ENCODE measurements around the gene MGAT5.

DNA sequence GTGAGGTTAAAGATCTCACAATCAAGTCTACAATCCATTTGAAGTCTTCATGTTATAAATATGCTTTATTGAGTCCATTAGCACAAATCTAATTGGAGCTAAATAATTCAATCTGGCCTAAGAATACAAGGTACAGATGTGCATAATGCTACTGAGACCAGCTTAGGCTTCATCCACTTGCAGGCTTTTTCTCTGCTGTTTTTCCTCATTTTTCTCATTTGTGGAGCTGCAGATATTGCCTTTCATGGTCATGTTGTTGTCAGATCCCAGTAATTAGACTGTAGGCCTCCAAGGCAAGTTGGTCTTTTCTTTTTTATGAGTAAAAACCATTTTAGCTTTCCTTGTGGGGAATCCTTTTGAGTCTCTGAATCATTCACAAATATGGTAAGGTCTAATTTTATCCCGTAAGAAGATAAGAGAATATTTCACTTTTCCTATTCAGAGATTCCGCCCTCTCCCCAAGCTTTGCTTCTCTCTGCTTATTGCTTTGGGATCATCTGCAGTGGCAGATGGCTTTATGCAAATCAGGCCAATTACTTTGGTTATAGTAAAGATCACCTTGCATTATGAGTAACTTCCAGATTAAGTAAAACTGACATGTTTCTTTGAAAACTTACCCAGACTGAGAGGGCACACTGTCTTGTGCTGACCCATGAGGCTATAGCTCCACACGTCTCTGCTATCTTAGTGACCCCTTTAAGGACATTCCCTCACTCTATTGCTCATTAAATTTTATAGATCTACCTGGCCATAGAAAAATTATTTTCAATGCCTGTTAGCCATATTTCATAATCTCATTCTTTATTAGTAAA is 80.9 kb downstream of the MGAT5 start:
- no peak for TF ChIP-seq POLR2A (IDR thresholded peaks at IDR 0.05)
- TF ChIP-seq, protein P1, sequence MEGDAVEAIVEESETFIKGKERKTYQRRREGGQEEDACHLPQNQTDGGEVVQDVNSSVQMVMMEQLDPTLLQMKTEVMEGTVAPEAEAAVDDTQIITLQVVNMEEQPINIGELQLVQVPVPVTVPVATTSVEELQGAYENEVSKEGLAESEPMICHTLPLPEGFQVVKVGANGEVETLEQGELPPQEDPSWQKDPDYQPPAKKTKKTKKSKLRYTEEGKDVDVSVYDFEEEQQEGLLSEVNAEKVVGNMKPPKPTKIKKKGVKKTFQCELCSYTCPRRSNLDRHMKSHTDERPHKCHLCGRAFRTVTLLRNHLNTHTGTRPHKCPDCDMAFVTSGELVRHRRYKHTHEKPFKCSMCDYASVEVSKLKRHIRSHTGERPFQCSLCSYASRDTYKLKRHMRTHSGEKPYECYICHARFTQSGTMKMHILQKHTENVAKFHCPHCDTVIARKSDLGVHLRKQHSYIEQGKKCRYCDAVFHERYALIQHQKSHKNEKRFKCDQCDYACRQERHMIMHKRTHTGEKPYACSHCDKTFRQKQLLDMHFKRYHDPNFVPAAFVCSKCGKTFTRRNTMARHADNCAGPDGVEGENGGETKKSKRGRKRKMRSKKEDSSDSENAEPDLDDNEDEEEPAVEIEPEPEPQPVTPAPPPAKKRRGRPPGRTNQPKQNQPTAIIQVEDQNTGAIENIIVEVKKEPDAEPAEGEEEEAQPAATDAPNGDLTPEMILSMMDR (IDR thresholded peaks at IDR 0.05) = no peak
